ENCODE measurements around the gene RIC1.
"Not testable (repeated sequence)": the region's sequence is repeated elsewhere in the genome, so short reads cannot be mapped to it uniquely, and the experiment has no call there.

The RIC1 gene

GRCh38 chr9:5628530-5629311 is at the start of gene RIC1:
Gene RIC1, plus strand, starts transcription at chr9:5629107. Its CDS starts 203 bp downstream, at chr9:5629310.
- DNase-seq (ENCODE audit: low read depth): peak; percentile 73
- TF ChIP-seq CTCF (IDR thresholded peaks at IDR 0.05; ENCODE audit: control insufficient read depth, extremely low read depth, insufficient read depth): no peak
- H3K4me3 ChIP-seq (ENCODE audit: low read depth, low read length): peak within 1 kb of the TSS; percentile 91

DNA sequence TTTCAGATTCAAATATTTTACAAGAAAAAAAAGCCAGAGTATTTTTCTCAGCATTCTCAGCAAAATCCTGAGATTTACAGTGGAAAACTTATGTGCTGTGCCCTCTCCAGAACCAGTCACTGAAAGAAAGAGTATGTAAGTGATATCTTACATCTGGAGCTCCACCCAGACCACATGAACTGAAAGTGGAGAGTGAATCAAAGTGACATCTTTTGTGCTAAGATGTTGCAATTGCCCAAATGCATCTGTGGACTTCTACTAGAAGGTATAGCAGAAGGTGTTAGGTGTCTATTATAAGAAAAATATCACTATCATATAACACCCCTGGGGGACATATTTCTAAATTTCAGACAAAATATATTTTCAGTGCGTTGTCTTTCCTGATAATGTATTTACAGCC is 49.0 kb upstream of the RIC1 start:
- DNase-seq (ENCODE audit: low read depth): no peak
- TF ChIP-seq CTCF (IDR thresholded peaks at IDR 0.05; ENCODE audit: control insufficient read depth, extremely low read depth, insufficient read depth): no peak
- no peak overlapping the region for H3K4me3 ChIP-seq (ENCODE audit: low read depth, low read length)

GRCh38 chr9:5580650-5581049 is 48.3 kb upstream of the RIC1 start:
- DNase-seq (ENCODE audit: low read depth): no peak
- H3K4me3 ChIP-seq (ENCODE audit: low read depth, low read length): no peak overlapping the region
- no peak for TF ChIP-seq CTCF (IDR thresholded peaks at IDR 0.05; ENCODE audit: control insufficient read depth, extremely low read depth, insufficient read depth)

DNA sequence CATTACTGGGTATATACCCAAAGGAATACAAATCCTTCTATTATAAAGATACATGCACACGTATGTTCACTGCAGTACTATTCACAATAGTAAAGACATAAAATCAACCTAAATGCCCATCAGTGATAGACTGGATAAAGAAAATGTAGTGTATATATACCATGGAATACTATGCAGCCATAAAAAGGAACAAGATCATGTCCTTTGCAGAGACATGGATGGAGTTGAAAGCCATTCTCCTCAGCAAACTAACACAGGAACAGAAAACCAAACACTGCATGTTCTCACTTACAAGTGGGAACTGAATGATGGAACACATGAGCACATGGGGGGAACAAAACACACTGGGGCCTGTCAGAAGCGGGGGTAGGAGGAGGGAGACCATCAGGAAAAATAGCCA is 47.2 kb upstream of the RIC1 start:
- not testable (repeated sequence) for DNase-seq (ENCODE audit: low read depth); H3K4me3 ChIP-seq (ENCODE audit: low read depth, low read length)

- no peak overlapping the region for H3K4me3 ChIP-seq (ENCODE audit: low read depth, low read length)
- no peak for TF ChIP-seq CTCF (IDR thresholded peaks at IDR 0.05; ENCODE audit: control insufficient read depth, extremely low read depth, insufficient read depth)
- no peak for DNase-seq (ENCODE audit: low read depth)
Measured at GRCh38 chr9:5582835-5583195, 46.1 kb upstream of the RIC1 start.

GRCh38 chr9:5586391-5586802 is 42.5 kb upstream of the RIC1 start:
- TF ChIP-seq CTCF (IDR thresholded peaks at IDR 0.05; ENCODE audit: control insufficient read depth, extremely low read depth, insufficient read depth): no peak
- no peak overlapping the region for H3K4me3 ChIP-seq (ENCODE audit: low read depth, low read length)
- no peak for DNase-seq (ENCODE audit: low read depth)

GRCh38 chr9:5587024-5587423 is 41.9 kb upstream of the RIC1 start:
- TF ChIP-seq CTCF (IDR thresholded peaks at IDR 0.05; ENCODE audit: control insufficient read depth, extremely low read depth, insufficient read depth): no peak
- no peak overlapping the region for H3K4me3 ChIP-seq (ENCODE audit: low read depth, low read length)
- no peak for DNase-seq (ENCODE audit: low read depth)
